Dedifferentiated amniotic fluid mesenchymal stem cell (primary cell): ENCODE measurements around the gene KIF6.
"Not testable (repeated sequence)": the region's sequence is repeated elsewhere in the genome, so short reads cannot be mapped to it uniquely, and the experiment has no call there.

Source experiments
- DNase-seq: peaks from one replicate; pipeline ENCODE4 v3.0.0-alpha.2; 2016; ENCODE audit errors: extremely low spot score

Gene KIF6

GRCh38 chr6:39553860-39554802 is 171.1 kb downstream of the KIF6 start:
- no peak for DNase-seq

GRCh38 chr6:39553029-39553428 is 172.2 kb downstream of the KIF6 start:
- DNase-seq, result no peak

- DNase-seq, result no peak
These were observed 175.0 kb downstream of the KIF6 start for GRCh38 chr6:39550191-39550590.

- no peak for DNase-seq
These were observed 178.5 kb downstream of the KIF6 start for GRCh38 chr6:39546731-39547130.

GRCh38 chr6:39543950-39544349 is 181.3 kb downstream of the KIF6 start:
- DNase-seq, result no peak

GRCh38 chr6:39543095-39543494 is 182.1 kb downstream of the KIF6 start:
- peak; percentile 51 for DNase-seq

- DNase-seq, result no peak
These were observed 184.8 kb downstream of the KIF6 start for GRCh38 chr6:39540454-39540853.

GRCh38 chr6:39530201-39530759 is 194.9 kb downstream of the KIF6 start:
- DNase-seq, result no peak

GRCh38 chr6:39527792-39528564 is 197.2 kb downstream of the KIF6 start:
- DNase-seq, result no peak

GRCh38 chr6:39524007-39524406 is 201.2 kb downstream of the KIF6 start:
- DNase-seq, result no peak

GRCh38 chr6:39521958-39522357 is 203.2 kb downstream of the KIF6 start:
- DNase-seq, result no peak

- DNase-seq, result no peak
These were observed 204.3 kb downstream of the KIF6 start for GRCh38 chr6:39520916-39521315.

- no peak for DNase-seq
These were observed 204.8 kb downstream of the KIF6 start for GRCh38 chr6:39520411-39520810.

GRCh38 chr6:39518221-39518620 is 207.0 kb downstream of the KIF6 start:
- no peak for DNase-seq

- DNase-seq, result no peak
These were observed 207.5 kb downstream of the KIF6 start for GRCh38 chr6:39517756-39518155.

GRCh38 chr6:39516471-39516870 is 208.7 kb downstream of the KIF6 start:
- no peak for DNase-seq

- DNase-seq, result no peak
These were observed 209.7 kb downstream of the KIF6 start for GRCh38 chr6:39515471-39515870.

- no peak for DNase-seq
These were observed 210.2 kb downstream of the KIF6 start for GRCh38 chr6:39515006-39515405.

- DNase-seq, result not testable (repeated sequence)
These were observed 215.4 kb downstream of the KIF6 start for GRCh38 chr6:39509831-39510230.

- no peak for DNase-seq
These were observed 216.7 kb downstream of the KIF6 start for GRCh38 chr6:39508515-39508914.

- no peak for DNase-seq
These were observed 217.7 kb downstream of the KIF6 start for GRCh38 chr6:39507331-39507998.
